Measurements from ENCODE around the gene NRN1.
A peak's percentile ranks its signal among the peaks of the same experiment; 100 is the strongest.

Gene NRN1

GRCh38 chr6:5950361-5950785 is 56.4 kb downstream of the NRN1 start:
- no peak for DNase-seq (ENCODE audit: low read depth in 1 of 2, low spot score in 1 of 2)
- no peak overlapping the region for H3K4me3 ChIP-seq (replicated peaks; ENCODE audit: insufficient read depth, low read length)
- no peaks in the 10 kb centered on the region for H3K27me3 ChIP-seq (ENCODE audit: insufficient read depth, poor library complexity, severe bottlenecking)
- no peak overlapping the region for H3K27ac ChIP-seq (replicated peaks)
- TF ChIP-seq, protein P1, sequence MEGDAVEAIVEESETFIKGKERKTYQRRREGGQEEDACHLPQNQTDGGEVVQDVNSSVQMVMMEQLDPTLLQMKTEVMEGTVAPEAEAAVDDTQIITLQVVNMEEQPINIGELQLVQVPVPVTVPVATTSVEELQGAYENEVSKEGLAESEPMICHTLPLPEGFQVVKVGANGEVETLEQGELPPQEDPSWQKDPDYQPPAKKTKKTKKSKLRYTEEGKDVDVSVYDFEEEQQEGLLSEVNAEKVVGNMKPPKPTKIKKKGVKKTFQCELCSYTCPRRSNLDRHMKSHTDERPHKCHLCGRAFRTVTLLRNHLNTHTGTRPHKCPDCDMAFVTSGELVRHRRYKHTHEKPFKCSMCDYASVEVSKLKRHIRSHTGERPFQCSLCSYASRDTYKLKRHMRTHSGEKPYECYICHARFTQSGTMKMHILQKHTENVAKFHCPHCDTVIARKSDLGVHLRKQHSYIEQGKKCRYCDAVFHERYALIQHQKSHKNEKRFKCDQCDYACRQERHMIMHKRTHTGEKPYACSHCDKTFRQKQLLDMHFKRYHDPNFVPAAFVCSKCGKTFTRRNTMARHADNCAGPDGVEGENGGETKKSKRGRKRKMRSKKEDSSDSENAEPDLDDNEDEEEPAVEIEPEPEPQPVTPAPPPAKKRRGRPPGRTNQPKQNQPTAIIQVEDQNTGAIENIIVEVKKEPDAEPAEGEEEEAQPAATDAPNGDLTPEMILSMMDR (IDR thresholded peaks at IDR 0.05; ENCODE audit: insufficient read depth, low read length) = peak; percentile 12
- no peak for TF ChIP-seq GABPA (IDR thresholded peaks at IDR 0.05; ENCODE audit: low read depth)
- no peak for TF ChIP-seq POLR2AphosphoS5 (IDR thresholded peaks at IDR 0.05; ENCODE audit: low read depth)
- TF ChIP-seq SPI1 (IDR thresholded peaks at IDR 0.05; ENCODE audit: borderline replicate concordance, low read depth) = no peak
- TF ChIP-seq REST (IDR thresholded peaks at IDR 0.05; ENCODE audit: insufficient replicate concordance, low read depth) = no peak
